ENCODE measurements around the gene ENTPD5.

- TF ChIP-seq CTCF (IDR thresholded peaks at IDR 0.05; ENCODE audit: poor library complexity) (no peak), EZH2 (IDR thresholded peaks at IDR 0.05; ENCODE audit: borderline replicate concordance) (no peak)
Measured at GRCh38 chr14:73936548-73936947, 82.5 kb downstream of the ENTPD5 start.
